ENCODE measurements around the gene SS18.
A peak's percentile ranks its signal among the peaks of the same experiment; 100 is the strongest.

SS18 gene

DNA sequence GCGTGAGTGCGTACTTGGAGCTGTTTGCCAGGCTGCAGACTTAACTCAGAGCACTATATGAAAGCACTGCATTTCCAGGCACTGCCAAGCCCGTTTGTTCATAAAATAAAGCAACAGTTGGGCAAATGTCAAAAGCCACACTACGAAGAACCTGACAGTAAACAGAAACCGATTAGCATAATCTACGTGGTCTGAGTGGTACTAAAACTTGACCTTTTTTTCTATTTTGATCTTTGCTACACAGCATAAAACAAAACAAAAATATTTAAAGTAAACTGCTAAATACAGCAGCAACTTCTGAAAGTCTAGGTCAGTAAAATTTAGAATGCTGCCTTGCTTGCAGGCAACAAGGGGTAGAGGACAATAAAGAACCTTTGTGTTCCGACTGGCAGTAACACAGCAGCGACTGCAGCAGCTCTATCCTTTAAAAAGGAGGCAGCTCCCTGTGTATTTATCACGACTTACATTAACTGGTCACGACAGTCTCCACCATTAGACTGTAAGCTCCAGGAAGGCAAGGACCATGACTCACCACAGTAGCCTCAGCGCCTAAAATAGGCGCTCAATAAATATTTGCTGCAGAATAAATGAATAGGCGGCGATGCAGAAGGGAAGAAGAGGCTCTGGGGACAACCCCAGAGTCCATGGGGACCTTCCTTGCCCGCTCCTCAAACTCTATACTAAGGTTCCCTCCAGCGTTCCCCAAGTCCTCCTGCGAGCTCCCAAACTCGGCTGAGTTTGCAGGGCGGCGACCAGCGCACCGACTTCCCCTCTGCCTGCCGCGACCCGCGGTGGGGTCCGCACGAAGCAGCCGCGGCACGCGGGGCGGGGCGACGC, 902 bp downstream of the SS18 start:
- Mint-ChIP-seq H3K9me3 (no peaks in the 10 kb centered on the region), H3K4me1 (peaks cover 15% of the 10 kb centered on the region), H3K27ac (peak overlapping the region; percentile 98), H3K36me3 (peaks cover 52% of the 10 kb centered on the region), H3K4me3 (peak overlapping the region; percentile 91)
- ATAC-seq = peak; percentile 1
- no peak for DNase-seq (ENCODE audit: low spot score in 2 of 2)

DNA sequence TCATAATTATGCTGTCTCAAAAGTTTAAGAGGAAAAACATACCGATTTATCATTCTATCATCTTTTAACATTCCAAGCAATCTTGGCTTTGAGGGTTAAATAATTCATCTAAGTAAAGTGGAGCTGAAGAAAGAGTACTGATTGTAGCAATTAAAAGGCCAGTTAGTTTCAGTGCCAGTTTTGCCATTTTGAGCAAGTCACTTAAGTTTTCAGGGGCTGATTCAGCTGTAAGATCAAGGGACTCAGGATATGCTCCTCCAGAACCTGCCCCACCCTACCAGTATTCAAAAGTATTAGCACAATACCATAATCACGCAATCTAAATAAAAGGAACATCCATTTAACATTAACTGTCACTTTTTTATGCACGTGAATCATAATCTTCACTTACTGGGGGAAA, 1.9 kb downstream of the SS18 start:
- DNase-seq (ENCODE audit: low spot score in 2 of 2) (no peak), ATAC-seq (no peak)
- peaks cover 62% of the 10 kb centered on the region for H3K36me3 Mint-ChIP-seq
- H3K27ac Mint-ChIP-seq = no peak overlapping the region
- peaks cover 15% of the 10 kb centered on the region for H3K4me1 Mint-ChIP-seq
- peak overlapping the region; percentile 91 for H3K4me3 Mint-ChIP-seq
- H3K9me3 Mint-ChIP-seq = no peaks in the 10 kb centered on the region

DNA sequence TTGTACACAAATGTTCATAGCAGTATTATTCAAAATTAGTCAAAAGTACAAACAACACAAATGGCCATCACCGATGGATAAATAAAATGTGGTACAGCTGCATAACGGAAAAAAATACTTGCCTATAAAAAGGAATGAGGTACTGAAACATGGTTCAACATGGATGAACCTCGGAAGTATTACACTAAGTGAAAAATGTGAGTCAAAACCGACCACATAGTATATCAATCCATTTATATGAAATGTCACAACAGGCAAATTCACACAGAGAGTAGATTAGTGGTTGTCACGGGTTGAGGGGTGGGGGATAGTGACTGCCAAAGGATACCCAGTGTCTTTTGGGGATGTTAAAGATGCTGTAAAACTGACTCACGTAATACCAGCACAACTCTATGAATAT, 3.5 kb downstream of the SS18 start:
- ATAC-seq = no peak
- peaks cover 77% of the 10 kb centered on the region for H3K36me3 Mint-ChIP-seq
- H3K4me1 Mint-ChIP-seq = peaks cover 15% of the 10 kb centered on the region
- DNase-seq (ENCODE audit: low spot score in 2 of 2) = no peak
- H3K9me3 Mint-ChIP-seq = no peaks in the 10 kb centered on the region
- no peak overlapping the region for H3K4me3 Mint-ChIP-seq
- H3K27ac Mint-ChIP-seq = no peak overlapping the region

DNA sequence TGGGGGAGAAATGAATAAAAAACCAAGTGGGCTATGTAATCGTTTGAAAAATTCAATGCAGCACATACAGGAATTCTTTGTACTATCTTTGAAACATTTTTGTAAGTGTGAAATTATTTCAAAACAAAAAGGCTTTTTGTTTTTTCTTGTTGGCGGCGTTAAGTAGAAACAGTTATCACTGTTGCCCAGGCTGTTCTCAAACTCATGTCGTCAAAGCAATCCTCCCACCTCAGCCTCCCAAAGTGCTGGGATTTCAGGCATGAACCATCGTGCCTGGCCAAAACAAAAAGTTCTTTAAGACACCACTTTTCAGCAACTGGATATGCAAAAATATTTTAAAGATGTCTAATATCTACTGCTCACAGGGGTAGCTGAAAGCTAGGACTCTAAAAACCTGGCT, 5.4 kb downstream of the SS18 start:
- ATAC-seq (no peak), DNase-seq (ENCODE audit: low spot score in 2 of 2) (no peak)
- Mint-ChIP-seq H3K4me1 (peaks cover 13% of the 10 kb centered on the region), H3K36me3 (peaks cover 84% of the 10 kb centered on the region), H3K4me3 (no peak overlapping the region), H3K9me3 (no peaks in the 10 kb centered on the region), H3K27ac (no peak overlapping the region)

DNA sequence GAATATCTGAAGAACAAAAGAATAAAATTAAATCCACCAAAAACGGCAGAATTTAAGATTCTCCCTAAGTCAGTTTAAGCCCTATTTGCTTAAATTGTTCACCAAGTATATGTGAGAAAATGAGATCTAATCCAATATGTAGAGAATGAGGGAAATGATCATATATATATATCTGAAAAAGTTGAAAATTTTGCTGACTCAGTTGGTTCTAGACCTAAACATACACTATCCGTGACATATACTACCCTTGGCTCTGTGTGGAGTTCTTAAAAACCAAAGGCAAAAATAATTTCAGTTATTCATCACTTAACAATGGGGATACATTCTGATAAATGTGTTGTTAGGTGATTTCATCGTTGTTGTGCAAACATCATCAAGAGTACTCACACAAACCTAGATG, 7.3 kb downstream of the SS18 start:
- H3K36me3 Mint-ChIP-seq = peaks cover 90% of the 10 kb centered on the region
- H3K4me3 Mint-ChIP-seq = no peak overlapping the region
- no peaks in the 10 kb centered on the region for H3K9me3 Mint-ChIP-seq
- DNase-seq (ENCODE audit: low spot score in 2 of 2) (no peak), ATAC-seq (no peak)
- no peak overlapping the region for H3K27ac Mint-ChIP-seq
- H3K4me1 Mint-ChIP-seq = peaks cover 6% of the 10 kb centered on the region

DNA sequence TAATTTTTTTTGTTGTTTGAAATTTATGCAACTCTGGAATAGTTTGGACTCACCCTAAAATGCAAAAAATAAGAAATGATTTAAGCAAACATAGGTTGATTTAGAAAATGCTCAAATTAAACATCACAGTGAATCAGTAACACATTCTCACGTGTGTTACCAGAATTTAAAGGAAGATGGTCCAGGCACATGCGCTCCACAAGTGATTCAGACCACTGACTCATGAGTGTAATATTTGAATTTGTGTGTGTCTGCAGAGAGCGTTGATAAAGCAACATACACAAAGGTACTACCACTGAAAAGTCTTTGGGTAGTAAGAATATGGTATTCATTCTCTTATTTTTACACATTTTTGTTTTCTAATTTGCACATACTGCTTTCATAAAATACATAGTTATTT, 7.9 kb downstream of the SS18 start:
- Mint-ChIP-seq H3K36me3 (peaks cover 90% of the 10 kb centered on the region), H3K4me1 (peaks cover 6% of the 10 kb centered on the region)
- DNase-seq (ENCODE audit: low spot score in 2 of 2) = no peak

DNA sequence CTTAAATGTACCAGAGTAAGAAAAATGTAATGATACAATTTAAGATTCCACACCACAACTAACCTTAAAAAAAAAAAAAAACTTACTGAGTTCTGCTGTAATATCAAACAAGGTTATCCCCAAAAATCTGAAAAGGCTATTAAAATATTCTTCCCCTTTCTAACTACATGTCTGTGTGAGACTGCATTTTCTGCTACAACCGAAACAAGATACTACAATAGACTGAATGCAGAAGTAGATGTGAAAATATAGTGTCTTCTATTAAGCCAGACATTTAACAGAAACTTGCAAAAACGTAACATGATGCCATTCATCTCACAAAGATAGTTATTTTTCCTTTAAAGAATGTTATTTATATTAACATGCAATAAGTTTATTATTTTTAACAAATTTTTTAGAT, 16.2 kb downstream of the SS18 start:
- Mint-ChIP-seq H3K9me3 (no peaks in the 10 kb centered on the region), H3K36me3 (peaks cover 94% of the 10 kb centered on the region), H3K27ac (no peak overlapping the region), H3K4me3 (no peak overlapping the region), H3K4me1 (peaks cover 18% of the 10 kb centered on the region)
- DNase-seq (ENCODE audit: low spot score in 2 of 2) (no peak), ATAC-seq (no peak)

More for the DNA sequence above, 7.9 kb downstream of the SS18 start:
- no peak overlapping the region for H3K4me3 Mint-ChIP-seq
- no peak for ATAC-seq
- H3K9me3 Mint-ChIP-seq = no peaks in the 10 kb centered on the region
- H3K27ac Mint-ChIP-seq = no peak overlapping the region

DNA sequence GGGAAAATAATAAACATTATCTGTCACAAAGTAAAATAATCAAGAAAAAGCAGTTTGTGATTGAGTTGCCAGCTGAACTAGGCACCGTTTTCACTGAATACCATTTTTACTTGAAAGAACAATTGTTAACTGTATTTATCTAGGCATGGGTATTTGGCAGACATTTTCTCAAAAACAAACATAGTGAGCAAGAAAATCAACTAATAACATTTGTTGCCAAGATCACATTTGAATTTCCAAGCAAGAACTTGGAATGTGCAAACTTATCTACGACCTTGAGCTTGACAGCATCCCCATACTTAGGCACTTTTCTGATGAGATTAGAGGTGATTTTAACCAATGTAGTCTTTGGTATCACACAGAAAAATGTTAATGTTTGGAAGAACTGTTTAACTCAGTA, 16.7 kb downstream of the SS18 start:
- ATAC-seq (no peak), DNase-seq (ENCODE audit: low spot score in 2 of 2) (no peak)
- H3K9me3 Mint-ChIP-seq = no peaks in the 10 kb centered on the region
- H3K4me1 Mint-ChIP-seq = peaks cover 18% of the 10 kb centered on the region
- no peak overlapping the region for H3K27ac Mint-ChIP-seq
- no peak overlapping the region for H3K4me3 Mint-ChIP-seq
- peaks cover 99% of the 10 kb centered on the region for H3K36me3 Mint-ChIP-seq

DNA sequence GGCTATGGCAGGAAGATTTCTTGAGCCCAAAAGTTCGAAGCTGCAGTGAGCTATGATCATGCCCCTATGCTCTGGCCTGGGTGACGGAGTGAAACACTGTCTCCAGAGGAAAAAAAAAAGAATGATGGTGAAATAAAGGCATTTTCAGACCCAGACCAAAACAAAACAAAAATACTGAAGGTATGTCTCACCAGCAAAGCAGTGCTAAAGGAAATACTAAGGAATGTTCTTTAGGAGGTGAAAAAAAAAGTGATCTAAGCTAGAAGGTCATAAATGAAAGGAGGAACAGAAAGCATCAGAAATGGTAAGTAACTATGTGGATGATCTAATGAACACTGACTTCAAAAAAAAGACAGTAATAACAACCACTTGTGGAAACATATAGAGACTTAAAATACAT, 18.7 kb downstream of the SS18 start:
- Mint-ChIP-seq H3K36me3 (peaks cover 100% of the 10 kb centered on the region), H3K4me3 (no peak overlapping the region), H3K9me3 (no peaks in the 10 kb centered on the region), H3K27ac (no peak overlapping the region), H3K4me1 (peaks cover 18% of the 10 kb centered on the region)
- no peak for ATAC-seq
- DNase-seq (ENCODE audit: low spot score in 2 of 2) = no peak

DNA sequence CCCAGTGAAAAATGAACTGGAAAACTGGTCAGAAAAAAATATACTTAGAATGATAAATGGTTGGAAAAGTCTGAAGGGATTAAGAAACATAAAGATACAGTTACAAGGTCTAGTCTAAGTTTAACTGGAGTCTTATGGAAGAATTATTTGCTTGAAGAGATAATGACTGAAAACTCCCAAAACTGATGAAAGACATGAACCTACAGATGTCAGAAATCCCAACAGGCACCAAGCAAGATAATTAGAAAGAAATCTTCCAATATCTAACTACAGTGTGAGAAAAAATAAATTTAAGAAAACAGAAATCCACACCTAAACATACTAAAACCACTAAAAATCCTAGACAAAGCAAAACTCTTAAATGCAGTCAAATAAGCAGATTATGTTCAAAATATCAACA, 19.4 kb downstream of the SS18 start:
- peaks cover 96% of the 10 kb centered on the region for H3K36me3 Mint-ChIP-seq
- H3K27ac Mint-ChIP-seq = no peak overlapping the region
- H3K9me3 Mint-ChIP-seq = no peaks in the 10 kb centered on the region
- ATAC-seq = no peak
- no peak for DNase-seq (ENCODE audit: low spot score in 2 of 2)
- H3K4me1 Mint-ChIP-seq = peaks cover 16% of the 10 kb centered on the region
- no peak overlapping the region for H3K4me3 Mint-ChIP-seq

DNA sequence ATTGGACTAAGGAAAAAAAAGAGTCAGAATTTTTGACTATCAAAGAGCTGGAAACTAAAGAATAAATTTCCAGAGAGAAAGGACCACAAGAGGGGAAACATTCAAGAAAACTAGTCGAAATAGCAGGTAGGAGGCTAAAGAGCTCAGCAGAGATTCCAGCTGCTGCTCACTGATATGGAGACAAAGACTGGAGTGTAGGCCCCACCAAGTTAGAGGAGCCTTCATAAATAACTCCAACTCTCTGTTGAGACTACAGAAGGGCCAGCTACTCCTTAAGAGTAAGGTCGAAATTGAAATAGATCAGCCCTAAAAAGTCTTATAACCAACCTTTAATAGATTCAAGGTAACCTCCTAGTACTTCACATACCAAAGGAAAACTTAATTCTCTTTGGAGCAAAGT, 31.1 kb downstream of the SS18 start:
- peak overlapping the region; percentile 24 for H3K27ac Mint-ChIP-seq

DNA sequence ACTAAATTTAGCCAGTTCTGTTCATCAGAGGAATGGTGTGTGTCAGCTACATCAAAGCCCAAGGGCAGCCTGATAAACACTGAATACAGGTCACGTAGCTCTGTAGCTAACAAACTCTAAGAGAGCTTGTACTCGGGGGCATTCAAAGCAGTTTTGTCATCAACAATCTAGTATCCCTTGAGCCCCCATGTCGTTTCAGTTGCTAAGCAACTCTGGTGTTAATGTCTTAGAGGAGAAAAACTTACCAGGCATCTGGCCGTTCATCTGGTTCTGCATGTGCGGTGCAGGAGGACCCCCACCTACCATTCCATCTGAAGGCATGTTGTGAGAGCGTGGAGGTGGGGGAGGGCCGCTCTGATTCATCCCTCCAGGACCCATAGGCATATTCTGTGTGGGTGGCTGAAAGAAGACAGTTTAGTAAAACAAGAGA, 33.1 kb downstream of the SS18 start:
- DNase-seq (ENCODE audit: low spot score in 2 of 2) = no peak
- peaks cover 98% of the 10 kb centered on the region for H3K36me3 Mint-ChIP-seq

More for the DNA sequence above, 31.1 kb downstream of the SS18 start:
- Mint-ChIP-seq H3K9me3 (no peaks in the 10 kb centered on the region), H3K4me3 (no peak overlapping the region), H3K36me3 (peaks cover 98% of the 10 kb centered on the region), H3K4me1 (peaks cover 16% of the 10 kb centered on the region)
- no peak for ATAC-seq
- no peak for DNase-seq (ENCODE audit: low spot score in 2 of 2)

DNA sequence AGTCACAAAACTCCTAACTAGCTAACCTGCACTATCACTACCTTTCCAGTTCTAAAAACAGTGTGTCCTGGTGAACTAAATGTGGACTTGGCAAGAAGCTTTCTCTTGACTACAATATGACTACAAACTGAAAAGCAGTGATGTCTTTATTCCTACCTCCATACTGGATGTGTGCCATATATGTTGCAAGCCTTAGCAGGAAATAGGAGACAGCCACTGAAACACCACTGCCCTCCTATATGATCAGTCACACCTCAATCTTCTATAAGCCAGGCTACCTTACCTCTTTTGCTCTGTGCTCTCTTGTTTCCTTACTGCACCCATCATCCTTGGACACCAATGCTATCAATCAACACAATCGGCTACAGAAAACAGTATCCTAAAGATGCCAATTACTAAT, 34.1 kb downstream of the SS18 start:
- Mint-ChIP-seq H3K4me1 (peaks cover 22% of the 10 kb centered on the region), H3K4me3 (no peak overlapping the region)
- no peak for ATAC-seq

More for the DNA sequence above, 33.1 kb downstream of the SS18 start:
- Mint-ChIP-seq H3K4me3 (no peak overlapping the region), H3K4me1 (peaks cover 22% of the 10 kb centered on the region), H3K9me3 (no peaks in the 10 kb centered on the region), H3K27ac (peak overlapping the region; percentile 74)
- no peak for ATAC-seq

DNA sequence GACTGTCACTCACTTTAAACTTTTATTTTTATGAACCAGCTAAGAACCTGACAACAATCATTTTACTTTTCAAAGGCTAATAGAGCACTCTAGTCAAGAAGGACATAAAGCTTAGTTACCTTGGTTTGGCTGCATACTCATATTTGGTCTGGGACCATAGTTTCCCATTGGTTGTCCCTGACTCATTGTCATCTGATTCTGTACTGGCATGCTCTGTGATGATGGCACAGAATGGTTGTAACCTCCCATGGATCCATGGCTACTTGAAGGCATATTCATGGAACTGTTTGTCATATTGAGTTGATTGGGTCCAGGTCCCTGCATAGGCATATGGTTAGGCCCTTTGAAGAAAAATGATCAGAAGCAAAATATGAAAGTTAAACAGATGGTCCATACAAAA, 37.9 kb downstream of the SS18 start:
- Mint-ChIP-seq H3K4me3 (no peak overlapping the region), H3K36me3 (peaks cover 92% of the 10 kb centered on the region), H3K4me1 (peaks cover 9% of the 10 kb centered on the region), H3K9me3 (no peaks in the 10 kb centered on the region), H3K27ac (no peak overlapping the region)
- ATAC-seq (no peak), DNase-seq (ENCODE audit: low spot score in 2 of 2) (no peak)

More for the DNA sequence above, 34.1 kb downstream of the SS18 start:
- Mint-ChIP-seq H3K36me3 (peaks cover 100% of the 10 kb centered on the region), H3K9me3 (no peaks in the 10 kb centered on the region), H3K27ac (no peak overlapping the region)
- no peak for DNase-seq (ENCODE audit: low spot score in 2 of 2)

DNA sequence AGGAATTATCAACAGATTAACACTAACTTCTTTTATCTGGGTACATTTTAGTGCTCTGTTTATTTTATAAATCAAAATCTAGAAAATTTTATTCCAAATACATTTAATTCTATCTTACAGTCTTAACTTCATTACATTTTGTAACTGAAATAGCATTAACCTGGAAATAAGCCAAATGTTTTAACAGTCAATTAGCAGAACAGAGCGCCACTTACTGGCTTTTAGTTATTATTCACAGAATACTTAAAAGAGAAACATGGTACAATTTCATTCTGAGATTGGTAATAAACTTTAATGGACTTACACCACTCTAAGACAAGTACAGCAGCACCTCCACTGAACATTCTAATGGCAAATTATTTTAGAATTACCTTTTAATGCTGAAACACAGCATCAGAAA, 38.6 kb downstream of the SS18 start:
- ATAC-seq (no peak), DNase-seq (ENCODE audit: low spot score in 2 of 2) (no peak)
- Mint-ChIP-seq H3K27ac (no peak overlapping the region), H3K4me3 (no peak overlapping the region), H3K36me3 (peaks cover 91% of the 10 kb centered on the region), H3K9me3 (no peaks in the 10 kb centered on the region), H3K4me1 (peaks cover 6% of the 10 kb centered on the region)

DNA sequence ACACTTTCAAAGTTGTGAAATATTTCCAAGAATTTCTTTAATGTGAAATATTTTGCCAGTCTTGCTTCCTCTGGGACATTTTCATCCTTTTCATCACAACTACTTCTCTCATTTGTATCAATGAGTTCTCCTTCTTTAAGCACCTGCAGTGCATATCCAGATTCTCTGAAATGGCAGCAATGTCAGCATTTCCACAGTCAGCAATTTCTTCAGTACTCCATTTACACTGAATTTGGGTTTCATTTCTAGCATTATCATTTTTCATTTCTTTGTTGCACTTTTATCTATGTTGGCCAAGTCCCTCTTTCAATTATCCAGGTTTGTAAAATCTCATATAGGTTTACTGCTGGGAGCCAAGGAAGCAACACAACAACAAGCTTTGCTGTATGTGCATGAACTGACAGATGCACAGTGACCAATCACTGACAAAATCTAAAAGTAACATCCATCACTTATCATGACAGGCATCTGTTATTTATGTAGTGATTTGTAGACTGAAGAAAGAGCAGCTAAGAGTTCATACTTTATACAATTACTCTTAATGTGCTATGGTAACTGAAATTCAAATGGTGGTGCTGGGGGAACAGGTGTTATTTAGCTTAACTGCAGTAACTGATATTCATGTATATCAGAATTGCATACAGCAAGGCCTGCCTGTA, 43.9 kb downstream of the SS18 start:
- Mint-ChIP-seq H3K9me3 (no peaks in the 10 kb centered on the region), H3K4me3 (no peak overlapping the region), H3K4me1 (peaks cover 22% of the 10 kb centered on the region), H3K36me3 (peaks cover 58% of the 10 kb centered on the region), H3K27ac (no peak overlapping the region)
- ATAC-seq (no peak), DNase-seq (ENCODE audit: low spot score in 2 of 2) (no peak)
